ENCODE results near the gene LCK.
A peak's percentile ranks its signal among the peaks of the same experiment; 100 is the strongest.
"Not testable (repeated sequence)": the region's sequence is repeated elsewhere in the genome, so short reads cannot be mapped to it uniquely, and the experiment has no call there.

The LCK gene

DNA sequence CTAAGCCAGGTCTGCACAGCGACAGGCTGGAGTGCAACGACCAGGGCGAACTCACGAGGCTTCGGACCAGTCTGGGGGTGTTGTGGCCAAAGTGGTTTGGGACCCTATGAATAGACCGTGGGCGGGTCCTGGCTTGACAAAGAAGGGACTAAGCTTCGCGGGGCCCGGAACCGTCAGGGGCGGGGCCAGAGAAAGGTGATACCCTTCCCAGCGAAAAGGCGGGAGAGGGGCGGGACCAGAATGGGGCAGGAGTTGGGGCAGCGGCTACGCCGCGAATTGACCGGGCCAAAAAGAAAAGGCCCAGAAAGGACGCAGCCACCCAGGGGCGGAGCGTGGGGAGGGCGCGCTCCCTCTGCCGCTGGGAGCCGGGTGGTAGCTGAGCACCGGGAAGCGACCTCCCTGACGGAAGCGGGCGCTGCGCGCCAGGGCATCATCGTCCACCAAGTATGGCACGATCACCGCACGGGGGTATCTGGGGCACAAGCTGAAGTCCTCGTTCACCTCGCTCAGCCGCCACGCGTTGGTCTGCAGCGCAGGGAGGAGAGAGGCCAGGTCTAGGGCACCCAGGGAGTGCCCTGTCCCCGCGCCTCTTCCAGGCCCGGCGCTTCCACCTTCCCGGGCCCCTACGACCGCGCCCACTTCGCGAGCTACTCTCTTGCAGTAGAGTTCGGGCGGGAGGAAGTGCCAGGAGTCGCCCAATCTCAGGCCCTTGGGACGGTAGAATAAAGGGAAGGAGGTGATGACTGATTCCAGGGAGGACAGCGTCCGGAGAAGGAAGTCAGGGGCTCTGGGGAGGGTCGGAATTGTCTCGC lies 10.7 kb upstream of the LCK start:
- peak; percentile 71 for DNase-seq (ENCODE audit: low spot score)

DNA sequence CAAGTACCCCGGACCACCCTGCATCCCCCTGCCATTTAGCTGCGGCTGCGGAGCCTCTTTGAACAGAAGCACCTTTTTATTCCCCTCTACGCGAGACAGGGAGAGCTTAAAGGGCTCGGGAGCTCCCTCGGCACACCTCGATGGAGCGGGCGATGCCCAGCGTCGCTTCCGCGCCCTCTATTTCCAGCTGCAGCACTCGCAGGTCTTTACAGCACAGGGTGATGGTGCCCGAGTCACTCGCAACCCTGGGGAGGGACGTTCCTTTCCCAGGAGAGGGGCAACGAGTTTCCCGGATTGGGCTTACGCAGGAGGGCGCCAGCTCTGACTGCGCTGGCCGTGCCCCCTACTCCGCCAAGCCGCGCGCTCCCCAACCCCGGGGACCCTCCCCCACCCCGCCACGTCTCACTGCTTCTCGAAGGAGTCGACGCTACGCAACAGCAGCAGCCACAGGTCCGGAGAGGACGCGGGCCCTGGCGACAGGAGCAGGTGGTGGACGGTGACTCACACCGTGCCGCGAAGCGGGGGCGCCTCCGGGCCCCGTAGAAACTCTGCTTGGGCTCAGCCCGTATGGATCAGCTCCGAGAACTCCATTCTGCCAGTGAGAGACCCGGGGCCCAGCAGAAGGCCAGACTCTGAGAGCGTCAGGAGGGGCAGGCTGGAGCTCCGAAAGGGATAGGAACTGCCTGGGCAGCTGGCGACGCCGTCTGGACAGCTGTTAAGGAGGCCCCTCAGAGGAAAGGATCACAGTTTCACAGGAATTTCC lies 9.9 kb upstream of the LCK start:
- peak; percentile 67 for DNase-seq (ENCODE audit: low spot score)

GRCh38 chr1:32242341-32242851 lies 8.7 kb upstream of the LCK start:
- DNase-seq (ENCODE audit: low spot score) = no peak

- DNase-seq (ENCODE audit: low spot score) = peak; percentile 83
Measured at GRCh38 chr1:32246888-32247273, 4.2 kb upstream of the LCK start, which contains the start of gene FAM167B. FAM167B (plus strand) TSS chr1:32247222; CDS start chr1:32247422, 200 bp downstream.

GRCh38 chr1:32247452-32247851 lies 3.6 kb upstream of the LCK start:
- DNase-seq (ENCODE audit: low spot score) = no peak

- DNase-seq (ENCODE audit: low spot score) = peak; percentile 68
Measured at GRCh38 chr1:32247983-32248889, 2.8 kb upstream of the LCK start.

DNA sequence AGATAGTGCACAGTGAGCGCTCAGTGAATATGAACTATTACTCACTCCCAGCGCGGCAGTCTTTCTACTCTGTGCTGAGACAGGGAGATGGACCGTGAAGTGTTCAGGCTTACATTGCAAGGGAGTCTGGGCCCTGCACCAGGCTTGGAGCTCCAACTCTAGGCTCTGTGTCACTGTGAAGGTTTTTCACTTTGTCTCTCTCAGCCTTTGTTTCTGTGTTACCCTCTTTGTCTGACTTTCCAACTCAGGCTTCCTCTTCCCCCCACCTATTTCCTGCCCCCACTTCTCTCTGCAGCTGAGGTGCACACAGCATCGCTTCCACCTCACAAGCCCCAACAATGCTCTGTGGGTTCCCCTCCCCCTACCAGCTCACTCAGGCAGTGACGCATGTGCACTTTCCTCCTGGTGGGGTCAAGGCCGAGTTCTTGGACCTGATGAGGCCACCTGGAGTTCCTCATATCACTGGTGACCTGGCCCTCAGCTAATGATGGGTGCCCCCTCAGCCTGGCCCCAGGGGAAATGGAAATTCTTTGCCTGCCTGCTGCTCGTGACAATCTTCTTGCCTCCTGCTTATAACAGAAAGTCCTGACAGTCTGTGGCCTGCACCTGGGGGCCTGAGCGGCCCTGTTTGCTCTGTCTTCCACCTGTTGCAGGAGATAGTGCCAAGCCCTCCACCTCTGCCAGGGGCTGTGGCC lies 1.1 kb upstream of the LCK start:
- no peak for DNase-seq (ENCODE audit: low spot score)

DNA sequence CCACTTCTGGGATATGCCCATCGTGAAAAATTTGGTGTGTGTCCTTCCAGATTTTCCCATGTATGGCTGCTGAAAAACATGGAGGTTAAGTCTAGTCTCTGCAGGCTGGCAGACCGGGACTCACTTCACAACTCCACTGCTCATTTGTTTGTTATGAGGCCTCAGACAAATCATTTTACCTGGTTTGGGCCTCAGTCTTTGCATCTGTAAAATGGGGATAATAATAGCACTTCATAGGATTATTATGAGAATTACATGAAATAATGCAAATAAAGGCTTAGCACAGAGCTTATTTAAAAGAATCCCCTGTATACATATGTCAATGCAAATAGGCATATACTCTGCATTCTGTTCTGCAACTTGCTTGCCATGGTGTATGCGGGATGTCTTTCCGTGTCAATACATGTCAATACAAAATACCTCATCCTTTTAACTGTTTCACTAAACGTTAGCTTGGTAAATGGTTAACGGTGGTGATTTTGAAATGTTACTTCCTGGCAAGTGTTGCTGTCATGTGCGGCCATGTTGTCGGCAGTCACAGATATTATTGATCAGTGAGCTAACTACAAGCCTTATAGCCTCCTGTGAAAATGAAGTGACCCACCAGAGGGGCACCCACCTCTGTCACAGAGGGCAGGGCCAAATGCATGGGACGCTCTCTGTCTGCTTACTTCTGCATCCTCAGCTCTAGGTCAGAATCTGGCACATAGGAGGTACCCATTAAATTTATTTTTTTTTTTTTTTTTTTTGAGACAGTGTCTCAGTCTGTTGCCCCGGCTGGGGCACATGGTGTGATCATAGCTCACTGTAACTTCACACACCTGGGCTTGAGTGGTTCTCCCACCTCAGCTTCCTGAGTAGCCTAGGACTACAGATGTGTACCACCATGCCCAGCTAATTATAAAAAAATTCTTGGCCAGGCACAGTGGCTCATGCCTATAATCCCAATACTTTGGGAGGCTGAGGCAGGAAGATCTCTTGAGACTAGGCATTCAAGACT lies 4.3 kb downstream of the LCK start:
- no peak for DNase-seq (ENCODE audit: low spot score)

GRCh38 chr1:32256473-32257226 lies 5.6 kb downstream of the LCK start:
- DNase-seq (ENCODE audit: low spot score) = no peak

GRCh38 chr1:32257227-32257508 lies 6.1 kb downstream of the LCK start:
- DNase-seq (ENCODE audit: low spot score) = no peak

DNA sequence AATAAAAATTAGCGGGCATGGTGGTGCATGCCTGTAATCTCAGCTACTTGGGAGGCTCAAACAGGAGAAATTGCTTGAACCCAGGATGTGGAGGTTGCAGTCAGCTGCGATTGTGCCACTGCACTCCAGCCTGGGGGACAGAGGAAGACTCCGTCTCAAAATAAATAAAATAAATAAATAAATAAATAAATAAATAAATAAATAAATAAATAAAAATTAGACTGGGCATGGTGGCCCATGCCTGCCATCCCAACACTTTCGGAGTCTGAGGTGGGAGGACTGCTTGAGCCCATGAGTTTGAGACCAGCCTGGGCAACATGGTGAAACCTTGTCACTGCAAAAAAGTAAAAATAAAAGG lies 12.2 kb downstream of the LCK start:
- not testable (repeated sequence) for DNase-seq (ENCODE audit: low spot score)

DNA sequence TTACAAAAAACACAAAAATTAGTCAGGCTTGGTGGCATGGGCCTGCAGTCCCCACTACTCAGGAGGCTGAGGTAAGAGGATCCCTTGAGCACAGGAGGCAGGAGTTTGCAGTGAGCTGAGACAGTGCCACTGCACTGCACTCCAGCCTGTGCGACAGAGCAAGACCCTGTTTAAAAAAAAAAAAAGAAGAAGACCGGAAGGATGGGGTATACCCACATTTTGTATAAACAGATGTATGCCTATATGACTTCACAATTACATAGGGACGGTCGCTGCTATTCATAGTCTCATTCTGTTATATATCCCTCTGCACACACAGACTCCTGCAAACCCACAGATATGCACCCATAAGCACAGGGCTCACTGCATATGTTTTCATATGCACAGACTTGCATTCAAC lies 12.7 kb downstream of the LCK start:
- no peak for DNase-seq (ENCODE audit: low spot score)

- DNase-seq (ENCODE audit: low spot score) = no peak
Measured at GRCh38 chr1:32265846-32266245, 14.8 kb downstream of the LCK start.

DNA sequence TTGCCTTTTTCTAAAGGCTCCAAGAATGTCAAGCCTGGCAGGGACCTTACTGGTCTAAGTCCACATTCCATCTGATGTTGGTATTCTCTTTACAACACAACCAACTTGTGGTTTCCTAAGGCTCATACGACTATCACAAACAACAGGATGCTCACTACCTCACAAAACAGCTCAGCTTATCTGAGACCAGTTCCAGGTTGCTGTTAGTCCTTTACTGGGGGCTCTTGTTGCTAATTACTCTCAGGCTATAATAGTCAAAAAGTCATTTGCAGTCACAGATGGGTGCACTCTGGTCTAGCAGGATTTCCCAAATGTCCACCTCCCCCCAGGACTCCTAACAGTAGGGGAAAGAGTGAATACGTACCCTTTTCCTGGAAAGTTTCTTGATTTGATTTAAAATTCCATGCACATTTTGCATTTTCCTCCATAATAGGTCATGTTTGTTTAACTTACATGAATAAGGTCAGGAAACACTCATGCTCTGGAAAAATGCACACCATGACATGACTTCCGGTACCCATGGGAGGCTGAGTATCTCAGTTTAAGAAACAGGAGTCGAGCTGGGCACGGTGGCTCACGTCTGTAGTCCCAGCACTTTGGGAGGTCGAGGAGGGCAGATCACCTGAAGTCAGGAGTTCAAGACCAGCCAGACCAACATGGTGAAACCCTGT lies 16.0 kb downstream of the LCK start:
- peak; percentile 80 for DNase-seq (ENCODE audit: low spot score)

DNA sequence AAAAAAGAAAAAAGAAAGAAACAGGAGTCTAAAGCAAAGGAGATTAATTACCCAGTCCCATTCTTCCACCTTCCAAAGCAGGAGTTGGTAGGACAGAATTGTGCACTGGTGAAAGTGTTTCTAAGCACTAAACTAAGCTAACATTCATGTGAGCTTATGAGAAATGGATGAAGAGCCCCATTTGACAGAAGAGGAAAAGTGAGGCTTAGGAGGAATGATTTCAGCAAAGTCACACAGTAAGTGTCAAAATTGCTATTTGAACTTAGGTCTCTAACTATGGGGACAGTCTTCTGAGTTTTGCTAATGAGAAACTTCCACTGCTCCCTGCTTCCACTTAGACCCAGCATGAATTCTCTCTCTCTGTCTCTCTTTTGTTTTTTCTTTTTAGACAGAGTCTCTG lies 18.7 kb downstream of the LCK start:
- DNase-seq (ENCODE audit: low spot score) = no peak

- DNase-seq (ENCODE audit: low spot score) = no peak
Measured at GRCh38 chr1:32272557-32273390, 21.7 kb downstream of the LCK start.

- DNase-seq (ENCODE audit: low spot score) = no peak
Measured at GRCh38 chr1:32273391-32274208, 22.5 kb downstream of the LCK start.
